B cell (primary cell): ENCODE data around the gene KRT38. TPM values are rescaled to one million over a fixed set of nuclear protein-coding genes. Genes with fewer than 3 reads are reported as not detected.

Experiments
- ATAC-seq: fragments of 200-7000 bp; cut with Tn5 transposase; one replicate; pipeline ENCODE4 v1.10.0; 2021; ENCODE audit warnings: low read depth, mild to moderate bottlenecking, moderate number of reproducible peaks, moderate library complexity
- CTCF ChIA-PET: fragments of 350-600 bp; sonication (Branson Sonifier 250); formaldehyde crosslinking; loops from one replicate; lab custom pipeline; 2021; ENCODE audit warnings: antibody characterized with exemption, inconsistent platforms; lab: Charles Lee
- POLR2A ChIA-PET: fragments of 350-600 bp; sonication (Branson Sonifier 250); formaldehyde crosslinking; loops from one replicate; lab custom pipeline; 2021; ENCODE audit warnings: antibody characterized with exemption; lab: Charles Lee
- DNase-seq: peaks from one replicate; pipeline ENCODE4 v3.0.0; 2013
- H2AFZ ChIP-seq: 2 replicates; pipeline ENCODE4 v1.6.1; 2012; ENCODE audit warnings: mild to moderate bottlenecking, low read depth, low read length; ENCODE audit not compliant: insufficient read depth, poor library complexity, severe bottlenecking
- H3K27ac ChIP-seq, 2 donors: 1 replicate in 1 of 2; 2 replicates in 1 of 2; pipeline ENCODE4 v1.5.1; 2012 to 2013; ENCODE audit warnings: low read length in 2 of 2, mild to moderate bottlenecking in 2 of 2, moderate library complexity in 1 of 2
- H3K27me3 ChIP-seq, 4 experiments: fragments of 200-600 bp in 1 of 4; sonication (generic) in 1 of 4; replicated peaks in 1 of 4; 1 replicate in 2 of 4; 2 replicates in 2 of 4; pipeline versions ENCODE4 v1.6.1 to v1.7.0; 2013 to 2016; ENCODE audit warnings: low read length in 3 of 4, mild to moderate bottlenecking in 2 of 4, mixed read lengths in 1 of 4, moderate library complexity in 1 of 4; ENCODE audit not compliant: insufficient read depth in 4 of 4, control insufficient read depth in 3 of 4; ENCODE audit errors: control extremely low read depth in 1 of 4
- H3K36me3 ChIP-seq, 2 experiments: replicated peaks in 1 of 2; 1 replicate in 1 of 2; 2 replicates in 1 of 2; pipeline versions ENCODE4 v1.6.1 to v1.7.1; 2013; ENCODE audit warnings: low read length in 1 of 2; ENCODE audit not compliant: insufficient read depth in 2 of 2, control insufficient read depth in 1 of 2; ENCODE audit errors: control extremely low read depth in 1 of 2, extremely low read depth in 1 of 2
- H3K4me1 ChIP-seq, 2 donors: fragments of 200-600 bp in 1 of 2; sonication (generic) in 1 of 2; 1 replicate in 1 of 2; 2 replicates in 1 of 2; pipeline versions ENCODE4 v1.5.1 to v1.6.1; 2013 to 2017; ENCODE audit warnings: low read length in 2 of 2; ENCODE audit not compliant: control insufficient read depth in 2 of 2, insufficient read depth in 2 of 2
- H3K4me2 ChIP-seq: replicated peaks from 2 replicates; pipeline ENCODE3; 2012; ENCODE audit warnings: mild to moderate bottlenecking, low read depth, low read length; ENCODE audit not compliant: poor library complexity, severe bottlenecking
- H3K4me3 ChIP-seq, 5 experiments: fragments of 200-600 bp in 1 of 5; sonication (generic) in 1 of 5; 1 replicate in 3 of 5; 2 replicates in 2 of 5; pipeline versions ENCODE4 v1.5.1 to v1.7.0; 2011 to 2016; ENCODE audit warnings: low read length in 4 of 5, mild to moderate bottlenecking in 4 of 5, low read depth in 2 of 5, control low read depth in 1 of 5, moderate library complexity in 1 of 5; ENCODE audit not compliant: insufficient read depth in 1 of 5; ENCODE audit errors: control extremely low read depth in 1 of 5, extremely low read depth in 1 of 5
- H3K79me2 ChIP-seq: fragments of 200-600 bp; sonication (generic); one replicate; pipeline ENCODE4 v1.6.0; 2016; ENCODE audit warnings: low read length; ENCODE audit not compliant: control insufficient read depth, insufficient read depth
- H3K9ac ChIP-seq: fragments of 200-600 bp; sonication (generic); 2 replicates; pipeline ENCODE4 v1.6.1; 2017; ENCODE audit warnings: mild to moderate bottlenecking, low read length, moderate library complexity
- H3K9me3 ChIP-seq, 3 donors: one replicate each; pipeline versions ENCODE4 v1.6.1 to v1.7.1; 2013; ENCODE audit warnings: low read length in 2 of 3; ENCODE audit not compliant: control insufficient read depth in 2 of 3, insufficient read depth in 1 of 3; ENCODE audit errors: control extremely low read depth in 1 of 3
- H4K20me1 ChIP-seq: 2 replicates; pipeline ENCODE4 v1.6.0; 2012; ENCODE audit warnings: mild to moderate bottlenecking, low read length; ENCODE audit not compliant: insufficient read depth, control insufficient read depth, poor library complexity, severe bottlenecking
- H3K27ac Mint-ChIP-seq: one replicate; pipeline ENCODE4 v1.8.0; 2021; ENCODE audit warnings: mixed read lengths
- H3K27me3 Mint-ChIP-seq: one replicate; pipeline ENCODE4 v1.8.0; 2021; ENCODE audit warnings: mixed read lengths
- H3K4me1 Mint-ChIP-seq: one replicate; pipeline ENCODE4 v1.8.0; 2021; ENCODE audit warnings: mixed read lengths
- H3K4me3 Mint-ChIP-seq: one replicate; pipeline ENCODE4 v1.8.0; 2021; ENCODE audit warnings: mixed read lengths
- H3K9me3 Mint-ChIP-seq: one replicate; pipeline ENCODE4 v1.8.0; 2022; ENCODE audit warnings: mixed read lengths; ENCODE audit not compliant: insufficient read depth
- EZH2 ChIP-seq: IDR thresholded peaks from 2 replicates; pipeline ENCODE4 v1.6.1; 2012; ENCODE audit warnings: borderline replicate concordance, low read depth, mild to moderate bottlenecking, moderate library complexity, low read length; ENCODE audit not compliant: insufficient read depth, poor library complexity, severe bottlenecking
- WGBS: methylation state at CpG from one replicate; pipeline ENCODE4 v1.1.5; 2013; ENCODE audit warnings: missing lambda C conversion rate; ENCODE audit not compliant: insufficient coverage; 5-methylcytosine and 5-hydroxymethylcytosine counted together
- intact Hi-C: fragments of 100-400 bp; cut with micrococcal nuclease; formaldehyde crosslinking; loops from one replicate; pipeline ENCODE4 v1.10.0; 2022
- polyA plus RNA-seq: library from polyadenylated mRNA; depleted of rRNA; stranded (reverse); fragments of >200 nt; gene quantifications from 2 replicates; pipeline ENCODE4 v1.2.3, GENCODE V29; 2012
- small RNA-seq: library from RNA; depleted of rRNA; stranded (forward); fragments of <200 nt; gene quantifications from one replicate; pipeline ENCODE3, GENCODE V24; 2012; ENCODE audit warnings: low replicate concordance, low read depth; ENCODE audit not compliant: insufficient read length
- total RNA-seq, 2 donors: library from RNA; stranded (reverse); fragments of 120-200 nt in 1 of 2; gene quantifications; 1 replicate in 1 of 2; 2 replicates in 1 of 2; pipeline versions ENCODE4 v1.2.3 to v1.2.4, GENCODE V29; 2013 to 2022
- TF ChIP-seq, protein P1 (sequence below): fragments of 200-600 bp; IDR thresholded peaks from one replicate; pipeline ENCODE4 v1.8.0; 2022; ENCODE audit warnings: antibody characterized with exemption, mild to moderate bottlenecking

The KRT38 gene
- total and polyA plus RNA-seq, 2 donors (not counting 1 experiment from before 2014, with no cell fraction given) = not detected

DNA sequence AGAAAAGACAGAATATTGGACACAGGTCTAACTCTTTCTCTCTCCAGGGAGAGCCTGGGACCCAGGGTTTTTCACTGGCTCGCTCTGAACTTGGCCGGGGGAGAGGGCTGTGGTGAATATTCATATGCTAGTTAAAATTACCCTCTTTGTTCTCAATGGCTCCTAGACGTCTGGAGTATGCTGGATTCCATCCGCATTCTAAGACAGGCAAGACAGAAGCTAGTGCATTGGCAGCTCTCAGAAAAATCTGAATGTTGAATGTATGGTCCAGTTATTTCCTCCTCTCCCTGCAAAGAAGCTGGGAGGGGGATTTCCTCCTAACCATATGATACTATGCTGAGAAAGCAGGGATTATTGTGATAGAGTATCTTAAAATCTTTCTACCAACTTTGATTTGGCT lies 53.1 kb downstream of the KRT38 start:
- Mint-ChIP-seq H3K9me3 (peaks cover 13% of the 10 kb centered on the region), H3K27me3 (peaks cover 36% of the 10 kb centered on the region), H3K4me1 (no peaks in the 10 kb centered on the region), H3K4me3 (no peak overlapping the region), H3K27ac (no peak overlapping the region)
- intact Hi-C loops = no loop called here
- Histone ChIP-seq H4K20me1 (no peaks in the 10 kb centered on the region), H3K9me3 (peaks cover 0 to 15% (median 11%) of the 10 kb centered on the region in 3 donors), H3K4me3 (no peak overlapping the region), H3K36me3 (no peaks in the 10 kb centered on the region), H3K27me3 (peaks cover 0 to 13% (median 3%) of the 10 kb centered on the region in 4 experiments), H3K4me2 (no peak overlapping the region), H3K9ac (no peak overlapping the region), H3K79me2 (no peaks in the 10 kb centered on the region), H3K4me1 (no peaks in the 10 kb centered on the region), H3K27ac (no peak overlapping the region), H2AFZ (no peak overlapping the region)
- TF ChIP-seq, protein P1, sequence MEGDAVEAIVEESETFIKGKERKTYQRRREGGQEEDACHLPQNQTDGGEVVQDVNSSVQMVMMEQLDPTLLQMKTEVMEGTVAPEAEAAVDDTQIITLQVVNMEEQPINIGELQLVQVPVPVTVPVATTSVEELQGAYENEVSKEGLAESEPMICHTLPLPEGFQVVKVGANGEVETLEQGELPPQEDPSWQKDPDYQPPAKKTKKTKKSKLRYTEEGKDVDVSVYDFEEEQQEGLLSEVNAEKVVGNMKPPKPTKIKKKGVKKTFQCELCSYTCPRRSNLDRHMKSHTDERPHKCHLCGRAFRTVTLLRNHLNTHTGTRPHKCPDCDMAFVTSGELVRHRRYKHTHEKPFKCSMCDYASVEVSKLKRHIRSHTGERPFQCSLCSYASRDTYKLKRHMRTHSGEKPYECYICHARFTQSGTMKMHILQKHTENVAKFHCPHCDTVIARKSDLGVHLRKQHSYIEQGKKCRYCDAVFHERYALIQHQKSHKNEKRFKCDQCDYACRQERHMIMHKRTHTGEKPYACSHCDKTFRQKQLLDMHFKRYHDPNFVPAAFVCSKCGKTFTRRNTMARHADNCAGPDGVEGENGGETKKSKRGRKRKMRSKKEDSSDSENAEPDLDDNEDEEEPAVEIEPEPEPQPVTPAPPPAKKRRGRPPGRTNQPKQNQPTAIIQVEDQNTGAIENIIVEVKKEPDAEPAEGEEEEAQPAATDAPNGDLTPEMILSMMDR = no peak
- TF ChIP-seq EZH2 = no peak
- POLR2A ChIA-PET = no interaction called here
- ATAC-seq = no peak
- no peak for DNase-seq
- CTCF ChIA-PET = no interaction called here
- WGBS = no CpG with 5 or more reads among the region's 4 CpGs

DNA sequence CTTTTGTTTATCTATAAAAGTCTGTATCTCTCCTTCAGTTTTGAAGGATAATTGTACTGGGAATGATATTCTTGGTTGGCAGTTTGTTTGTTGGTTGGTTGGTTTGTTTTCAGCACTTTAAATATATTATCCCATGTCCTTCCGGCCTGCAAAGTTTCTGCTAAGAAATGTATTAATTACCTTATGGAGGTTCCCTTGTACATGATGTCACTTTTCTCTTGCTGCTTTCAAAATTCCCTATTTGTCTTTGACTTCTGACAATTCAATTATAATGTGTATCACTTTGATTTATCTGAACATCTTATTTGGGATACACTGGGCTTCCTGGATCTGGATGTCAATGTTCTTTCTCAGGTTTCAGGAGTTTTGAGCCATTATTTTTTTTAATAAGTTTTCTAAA lies 54.6 kb downstream of the KRT38 start:
- Histone ChIP-seq H3K27ac (no peak overlapping the region), H3K4me2 (no peak overlapping the region), H3K4me3 (no peak overlapping the region), H4K20me1 (no peaks in the 10 kb centered on the region), H3K36me3 (no peaks in the 10 kb centered on the region), H3K9me3 (peaks cover 0 to 15% (median 11%) of the 10 kb centered on the region in 3 donors), H3K79me2 (no peaks in the 10 kb centered on the region), H3K4me1 (no peaks in the 10 kb centered on the region), H3K27me3 (peaks cover 0 to 12% (median 3%) of the 10 kb centered on the region in 4 experiments), H2AFZ (no peak overlapping the region), H3K9ac (no peak overlapping the region)
- POLR2A ChIA-PET = no interaction called here
- Mint-ChIP-seq H3K9me3 (peaks cover 13% of the 10 kb centered on the region), H3K4me3 (no peak overlapping the region), H3K27ac (no peak overlapping the region), H3K27me3 (peaks cover 25% of the 10 kb centered on the region), H3K4me1 (no peaks in the 10 kb centered on the region)
- DNase-seq = no peak
- intact Hi-C loops = no loop called here
- TF ChIP-seq EZH2 = no peak
- TF ChIP-seq, protein P1 = no peak
- CTCF ChIA-PET = no interaction called here
- ATAC-seq = no peak
- WGBS = no CpG with 5 or more reads among the region's 1 CpG

Small RNA genes lying within 50 kb of the gene (small RNA-seq; reads per million reads assigned to genes)
- gene RNU2-32P = 1.1 reads per million

Other genes starting within 250 kb of the KRT38 start
- not detected in 2 replicates for gene KRTAP9-2, start 214.3 kb downstream of the KRT38 start, total RNA-seq
- gene KRTAP9-2, start 214.3 kb downstream of the KRT38 start, polyA plus RNA-seq = not detected in 2 replicates
- gene KRTAP9-3, start 208.5 kb downstream of the KRT38 start, total RNA-seq = not detected in 2 replicates
- not detected in 2 replicates for gene KRTAP9-3, start 208.5 kb downstream of the KRT38 start, polyA plus RNA-seq
- not detected in 2 replicates for gene KRTAP9-8, start 203.0 kb downstream of the KRT38 start, total RNA-seq
- not detected in 2 replicates for gene KRTAP9-8, start 203.0 kb downstream of the KRT38 start, polyA plus RNA-seq
- gene KRTAP9-4, start 191.3 kb downstream of the KRT38 start, total RNA-seq = not detected in 2 replicates
- not detected in 2 replicates for gene KRTAP9-4, start 191.3 kb downstream of the KRT38 start, polyA plus RNA-seq
- gene KRTAP9-9, start 185.6 kb downstream of the KRT38 start, total RNA-seq = not detected in 2 replicates
- not detected in 2 replicates for gene KRTAP9-9, start 185.6 kb downstream of the KRT38 start, polyA plus RNA-seq
- gene KRTAP9-6, start 175.6 kb downstream of the KRT38 start, total RNA-seq = not detected in 2 replicates
- not detected in 2 replicates for gene KRTAP9-6, start 175.6 kb downstream of the KRT38 start, polyA plus RNA-seq
- not detected in 2 replicates for gene KRTAP9-7, start 165.3 kb downstream of the KRT38 start, total RNA-seq
- not detected in 2 replicates for gene KRTAP9-7, start 165.3 kb downstream of the KRT38 start, polyA plus RNA-seq
- gene KRTAP29-1, start 138.1 kb downstream of the KRT38 start, total RNA-seq = not detected in 2 replicates
- 0.43 TPM in 1 of 2 replicates, not detected in the other for gene KRTAP29-1, start 138.1 kb downstream of the KRT38 start, polyA plus RNA-seq
- gene KRTAP16-1, start 131.7 kb downstream of the KRT38 start, total RNA-seq = not detected in 2 replicates
- gene KRTAP16-1, start 131.7 kb downstream of the KRT38 start, polyA plus RNA-seq = 0.16 and 0.20 TPM in 2 replicates
- gene KRTAP17-1, start 125.3 kb downstream of the KRT38 start, total RNA-seq = not detected in 2 replicates
- not detected in 2 replicates for gene KRTAP17-1, start 125.3 kb downstream of the KRT38 start, polyA plus RNA-seq
- gene KRT33A, start 90.2 kb downstream of the KRT38 start, total RNA-seq = not detected in 2 replicates
- not detected in 2 replicates for gene KRT33A, start 90.2 kb downstream of the KRT38 start, polyA plus RNA-seq
- gene KRT33B, start 71.2 kb downstream of the KRT38 start, total RNA-seq = not detected in 2 replicates
- not detected in 2 replicates for gene KRT33B, start 71.2 kb downstream of the KRT38 start, polyA plus RNA-seq
- gene KRT34, start 58.7 kb downstream of the KRT38 start, total RNA-seq = not detected in 2 replicates
- gene KRT34, start 58.7 kb downstream of the KRT38 start, polyA plus RNA-seq = not detected in 2 replicates
- gene KRT31, start 43.4 kb downstream of the KRT38 start, total RNA-seq = not detected in 2 replicates
- gene KRT31, start 43.4 kb downstream of the KRT38 start, polyA plus RNA-seq = not detected in 2 replicates
- gene KRT37, start 16.4 kb downstream of the KRT38 start, total RNA-seq = not detected in 2 replicates
- not detected in 2 replicates for gene KRT37, start 16.4 kb downstream of the KRT38 start, polyA plus RNA-seq
- not detected in 2 replicates for gene KRT32, start 26.4 kb upstream of the KRT38 start, total RNA-seq
- not detected in 2 replicates for gene KRT32, start 26.4 kb upstream of the KRT38 start, polyA plus RNA-seq
- not detected in 2 replicates for gene KRT35, start 40.2 kb upstream of the KRT38 start, total RNA-seq
- not detected in 2 replicates for gene KRT35, start 40.2 kb upstream of the KRT38 start, polyA plus RNA-seq
- not detected in 2 replicates for gene KRT36, start 48.9 kb upstream of the KRT38 start, total RNA-seq
- gene KRT36, start 48.9 kb upstream of the KRT38 start, polyA plus RNA-seq = not detected in 2 replicates
- not detected in 2 replicates for gene KRT13, start 64.6 kb upstream of the KRT38 start, total RNA-seq
- gene KRT13, start 64.6 kb upstream of the KRT38 start, polyA plus RNA-seq = not detected in 2 replicates
- not detected in 2 replicates for gene KRT15, start 77.9 kb upstream of the KRT38 start, total RNA-seq
- not detected in 2 replicates for gene KRT15, start 77.9 kb upstream of the KRT38 start, polyA plus RNA-seq
- not detected in 2 replicates for gene KRT19, start 87.3 kb upstream of the KRT38 start, total RNA-seq
- gene KRT19, start 87.3 kb upstream of the KRT38 start, polyA plus RNA-seq = not detected in 2 replicates
- not detected in 2 replicates for gene KRT9, start 131.1 kb upstream of the KRT38 start, total RNA-seq
- gene KRT9, start 131.1 kb upstream of the KRT38 start, polyA plus RNA-seq = not detected in 2 replicates
- not detected in 2 replicates for gene KRT14, start 145.9 kb upstream of the KRT38 start, total RNA-seq
- gene KRT14, start 145.9 kb upstream of the KRT38 start, polyA plus RNA-seq = not detected in 2 replicates
- gene KRT16, start 171.8 kb upstream of the KRT38 start, total RNA-seq = not detected in 2 replicates
- gene KRT16, start 171.8 kb upstream of the KRT38 start, polyA plus RNA-seq = not detected in 2 replicates
- not detected in 2 replicates for gene KRT17, start 183.6 kb upstream of the KRT38 start, total RNA-seq
- gene KRT17, start 183.6 kb upstream of the KRT38 start, polyA plus RNA-seq = not detected in 2 replicates
- gene EIF1, start 247.9 kb upstream of the KRT38 start, total RNA-seq = 753 and 773 TPM in 2 replicates
- gene EIF1, start 247.9 kb upstream of the KRT38 start, polyA plus RNA-seq = 2,045 and 2,985 TPM in 2 replicates